Nephron progenitor cell (in vitro differentiated cells): Measurements from ENCODE around the gene PNMA1.

Source experiments
- DNase-seq: peaks from one replicate; pipeline ENCODE4 v3.0.0; 2021
- H3K27ac Mint-ChIP-seq: 2 replicates; pipeline ENCODE4 v1.8.0; 2021; ENCODE audit warnings: mild to moderate bottlenecking, moderate library complexity, mixed read lengths
- H3K27me3 Mint-ChIP-seq: 2 replicates; pipeline ENCODE4 v1.8.0; 2021; ENCODE audit warnings: mild to moderate bottlenecking, low read depth, mixed read lengths; ENCODE audit not compliant: poor library complexity
- H3K36me3 Mint-ChIP-seq: 2 replicates; pipeline ENCODE4 v1.8.0; 2021; ENCODE audit warnings: low read depth, mixed read lengths
- H3K4me1 Mint-ChIP-seq: 2 replicates; pipeline ENCODE4 v1.8.0; 2021; ENCODE audit warnings: mixed read lengths
- H3K4me3 Mint-ChIP-seq: 2 replicates; pipeline ENCODE4 v1.8.0; 2021; ENCODE audit warnings: mild to moderate bottlenecking, moderate library complexity, mixed read lengths
- H3K9me3 Mint-ChIP-seq: 2 replicates; pipeline ENCODE4 v1.8.0; 2021; ENCODE audit warnings: mild to moderate bottlenecking, moderate library complexity, mixed read lengths
- CTCF ChIP-seq: fragments of 200-600 bp; sonication (generic); IDR thresholded peaks from 2 replicates; pipeline ENCODE4 v1.5.0; 2021; ENCODE audit warnings: antibody characterized with exemption

PNMA1 gene

GRCh38 chr14:73731111-73731510 lies 16.9 kb upstream of the PNMA1 start:
- H3K27me3 Mint-ChIP-seq = no peaks in the 10 kb centered on the region
- no peak overlapping the region for H3K27ac Mint-ChIP-seq
- no peak overlapping the region for H3K4me3 Mint-ChIP-seq

GRCh38 chr14:73729556-73730265 lies 15.5 kb upstream of the PNMA1 start:
- H3K4me1 Mint-ChIP-seq = peaks cover 19% of the 10 kb centered on the region
- no peak for TF ChIP-seq CTCF
- no peaks in the 10 kb centered on the region for H3K9me3 Mint-ChIP-seq
- no peak overlapping the region for H3K4me3 Mint-ChIP-seq
- H3K27ac Mint-ChIP-seq = no peak overlapping the region
- no peaks in the 10 kb centered on the region for H3K27me3 Mint-ChIP-seq
- DNase-seq = no peak
- H3K36me3 Mint-ChIP-seq = peaks cover 24% of the 10 kb centered on the region

More at GRCh38 chr14:73731111-73731510, 16.9 kb upstream of the PNMA1 start:
- Mint-ChIP-seq H3K9me3 (no peaks in the 10 kb centered on the region), H3K4me1 (peaks cover 14% of the 10 kb centered on the region), H3K36me3 (peaks cover 33% of the 10 kb centered on the region)
- no peak for DNase-seq
- TF ChIP-seq CTCF = no peak

- H3K27ac Mint-ChIP-seq = peak overlapping the region; percentile 85
- no peaks in the 10 kb centered on the region for H3K27me3 Mint-ChIP-seq
- TF ChIP-seq CTCF = peak; percentile 95
- peaks cover 27% of the 10 kb centered on the region for H3K36me3 Mint-ChIP-seq
- peak; percentile 94 for DNase-seq
- H3K9me3 Mint-ChIP-seq = no peaks in the 10 kb centered on the region
- peaks cover 28% of the 10 kb centered on the region for H3K4me1 Mint-ChIP-seq
- H3K4me3 Mint-ChIP-seq = no peak overlapping the region
These were observed 14.6 kb upstream of the PNMA1 start for GRCh38 chr14:73728717-73729330.

GRCh38 chr14:73727166-73727565 lies 13.0 kb upstream of the PNMA1 start:
- DNase-seq = no peak
- H3K4me3 Mint-ChIP-seq = no peak overlapping the region
- TF ChIP-seq CTCF = no peak
- no peaks in the 10 kb centered on the region for H3K27me3 Mint-ChIP-seq
- peaks cover 35% of the 10 kb centered on the region for H3K4me1 Mint-ChIP-seq
- peak overlapping the region; percentile 69 for H3K27ac Mint-ChIP-seq
- no peaks in the 10 kb centered on the region for H3K9me3 Mint-ChIP-seq
- H3K36me3 Mint-ChIP-seq = peaks cover 37% of the 10 kb centered on the region

GRCh38 chr14:73726025-73726961 lies 12.1 kb upstream of the PNMA1 start:
- no peak for DNase-seq
- Mint-ChIP-seq H3K4me1 (peaks cover 38% of the 10 kb centered on the region), H3K27me3 (no peaks in the 10 kb centered on the region), H3K4me3 (no peak overlapping the region), H3K27ac (peak overlapping the region; percentile 93), H3K9me3 (no peaks in the 10 kb centered on the region), H3K36me3 (peaks cover 44% of the 10 kb centered on the region)
- no peak for TF ChIP-seq CTCF
